Fibroblast of lung (primary cell): ENCODE measurements around the gene NEU2. TPM values are rescaled to one million over a fixed set of nuclear protein-coding genes. Genes with fewer than 3 reads are reported as not detected.
A peak's percentile ranks its signal among the peaks of the same experiment; 100 is the strongest.

Source experiments
- DNase-seq, 2 donors: peaks; one replicate each; pipeline versions ENCODE4 v3.0.0 to v3.0.0-alpha.2; 2010; ENCODE audit warnings: low read depth in 2 of 2
- H2AFZ ChIP-seq: 2 replicates; pipeline ENCODE4 v1.5.1; 2012; ENCODE audit warnings: low read length, control low read depth, inconsistent platforms
- H3K27ac ChIP-seq: 2 replicates; pipeline ENCODE4 v1.5.1; 2011; ENCODE audit warnings: low read length, control low read depth; ENCODE audit not compliant: insufficient read depth
- H3K27me3 ChIP-seq: 2 replicates; pipeline ENCODE4 v1.5.1; 2011; ENCODE audit warnings: mild to moderate bottlenecking, low read length; ENCODE audit not compliant: control insufficient read depth, insufficient read depth
- H3K36me3 ChIP-seq: 2 replicates; pipeline ENCODE4 v1.5.1; 2011; ENCODE audit warnings: low read length; ENCODE audit not compliant: control insufficient read depth, insufficient read depth
- H3K4me1 ChIP-seq: 2 replicates; pipeline ENCODE4 v1.5.1; 2011; ENCODE audit warnings: low read length; ENCODE audit not compliant: control insufficient read depth, insufficient read depth; ENCODE audit errors: extremely low read depth
- H3K4me2 ChIP-seq: 2 replicates; pipeline ENCODE4 v1.5.1; 2011; ENCODE audit warnings: low read length, control low read depth; ENCODE audit not compliant: insufficient read depth; ENCODE audit errors: extremely low read depth
- H3K4me3 ChIP-seq, 4 experiments: fragments of 200-600 bp in 1 of 4; sonication (generic) in 1 of 4; replicated peaks in 1 of 4; 2 replicates each; pipeline ENCODE4 v1.5.1; 2011 to 2016; ENCODE audit warnings: low read length in 4 of 4, low read depth in 3 of 4, mild to moderate bottlenecking in 3 of 4, control low read depth in 2 of 4, inconsistent platforms in 1 of 4, mixed read lengths in 1 of 4; ENCODE audit not compliant: insufficient read depth in 1 of 4; ENCODE audit errors: control extremely low read depth in 1 of 4
- H3K79me2 ChIP-seq: 2 replicates; pipeline ENCODE4 v1.5.1; 2012; ENCODE audit warnings: mild to moderate bottlenecking, low read length, inconsistent platforms; ENCODE audit not compliant: control insufficient read depth, insufficient read depth
- H3K9ac ChIP-seq: 2 replicates; pipeline ENCODE4 v1.5.1; 2011; ENCODE audit warnings: mild to moderate bottlenecking, low read length, control low read depth; ENCODE audit not compliant: insufficient read depth
- H3K9me3 ChIP-seq: 2 replicates; pipeline ENCODE4 v1.5.1; 2012; ENCODE audit warnings: low read depth, low read length; ENCODE audit not compliant: control insufficient read depth, insufficient read depth
- H4K20me1 ChIP-seq: 2 replicates; pipeline ENCODE4 v1.5.1; 2011; ENCODE audit warnings: low read length; ENCODE audit not compliant: control insufficient read depth, insufficient read depth; ENCODE audit errors: extremely low read depth
- CTCF ChIP-seq, 2 donors: IDR thresholded peaks in 1 of 2; conservative IDR thresholded peaks in 1 of 2; 1 replicate in 1 of 2; 2 replicates in 1 of 2; pipeline ENCODE4 v1.5.1; 2011 to 2012; ENCODE audit warnings: low read length in 2 of 2, control low read depth in 1 of 2, inconsistent platforms in 1 of 2, low read depth in 1 of 2, mild to moderate bottlenecking in 1 of 2
- EZH2 ChIP-seq: IDR thresholded peaks from 2 replicates; pipeline ENCODE4 v1.5.1; 2012; ENCODE audit warnings: low read length, control low read depth, mild to moderate bottlenecking; ENCODE audit errors: missing control alignments
- polyA plus RNA-seq, 2 donors: library from polyadenylated mRNA; depleted of rRNA in 1 of 2; stranded (reverse) in 1 of 2; unstranded in 1 of 2; fragments of >200 nt; gene quantifications; 2 replicates each; pipeline ENCODE4 v1.2.1, GENCODE V29; 2011 to 2012; ENCODE audit warnings: missing spikeins in 1 of 2
- total RNA-seq: library from RNA; depleted of rRNA; stranded (reverse); fragments of >200 nt; gene quantifications from 2 replicates; pipeline ENCODE4 v1.2.1, GENCODE V29; 2014

NEU2 gene
- total and polyA plus RNA-seq, 2 donors (not counting 1 experiment from before 2014, with no cell fraction given): not detected

- no peaks in the 10 kb centered on the region for H3K36me3 ChIP-seq
- H3K9ac ChIP-seq: no peak overlapping the region
- no peaks in the 10 kb centered on the region for H3K9me3 ChIP-seq
- H3K4me1 ChIP-seq: no peaks in the 10 kb centered on the region
- no peak overlapping the region for H3K4me2 ChIP-seq
- H3K27me3 ChIP-seq: peaks cover 5% of the 10 kb centered on the region
- H2AFZ ChIP-seq: no peak overlapping the region
- H3K27ac ChIP-seq: no peak overlapping the region
- H3K79me2 ChIP-seq: no peaks in the 10 kb centered on the region
- no peaks in the 10 kb centered on the region for H4K20me1 ChIP-seq
- no peak for DNase-seq
- no peak for TF ChIP-seq CTCF (conservative IDR thresholded peaks at IDR 0.05 in 1 of 2, IDR thresholded peaks at IDR 0.05 in 1 of 2; ENCODE audit: low read depth in 1 of 2, low read length in 2 of 2)
- TF ChIP-seq EZH2: no peak
- no peak overlapping the region for H3K4me3 ChIP-seq
Observed at GRCh38 chr2:233006648-233007047, 25.8 kb upstream of the NEU2 start.

GRCh38 chr2:233007270-233007669 lies 25.2 kb upstream of the NEU2 start:
- no peaks in the 10 kb centered on the region for H3K79me2 ChIP-seq
- no peak for DNase-seq
- no peak overlapping the region for H3K27ac ChIP-seq
- H3K9ac ChIP-seq: no peak overlapping the region
- TF ChIP-seq EZH2 (no peak), CTCF (conservative IDR thresholded peaks at IDR 0.05 in 1 of 2, IDR thresholded peaks at IDR 0.05 in 1 of 2; ENCODE audit: low read depth in 1 of 2, low read length in 2 of 2) (no peak)
- H3K4me3 ChIP-seq: no peak overlapping the region
- H3K27me3 ChIP-seq: peaks cover 5% of the 10 kb centered on the region
- no peaks in the 10 kb centered on the region for H3K9me3 ChIP-seq
- no peaks in the 10 kb centered on the region for H4K20me1 ChIP-seq
- no peaks in the 10 kb centered on the region for H3K36me3 ChIP-seq
- no peak overlapping the region for H3K4me2 ChIP-seq
- no peak overlapping the region for H2AFZ ChIP-seq
- H3K4me1 ChIP-seq: no peaks in the 10 kb centered on the region

- no peaks in the 10 kb centered on the region for H4K20me1 ChIP-seq
- no peaks in the 10 kb centered on the region for H3K4me1 ChIP-seq
- no peaks in the 10 kb centered on the region for H3K36me3 ChIP-seq
- H3K27ac ChIP-seq: no peak overlapping the region
- H3K9me3 ChIP-seq: no peaks in the 10 kb centered on the region
- H3K27me3 ChIP-seq: peaks cover 5% of the 10 kb centered on the region
- no peak overlapping the region for H3K4me2 ChIP-seq
- H2AFZ ChIP-seq: no peak overlapping the region
- H3K9ac ChIP-seq: no peak overlapping the region
- no peaks in the 10 kb centered on the region for H3K79me2 ChIP-seq
- H3K4me3 ChIP-seq: no peak overlapping the region
- DNase-seq: peak in 1 of 2 donors; percentile 18
- TF ChIP-seq CTCF (conservative IDR thresholded peaks at IDR 0.05 in 1 of 2, IDR thresholded peaks at IDR 0.05 in 1 of 2; ENCODE audit: low read depth in 1 of 2, low read length in 2 of 2) (no peak), EZH2 (no peak)
Observed at GRCh38 chr2:233007739-233008138, 24.7 kb upstream of the NEU2 start.
